GM23248 (cell line): Measurements from ENCODE around the gene RAD51B. TPM values are rescaled to one million over a fixed set of nuclear protein-coding genes. Genes with fewer than 3 reads are reported as not detected.
A peak's percentile ranks its signal among the peaks of the same experiment; 100 is the strongest.
"Not testable (repeated sequence)": the region's sequence is repeated elsewhere in the genome, so short reads cannot be mapped to it uniquely, and the experiment has no call there.

Experiments used
- DNase-seq: peaks from one replicate; pipeline ENCODE4 v3.0.0-alpha.2; 2015
- H2AFZ ChIP-seq: fragments of 200-600 bp; sonication (generic); 2 replicates; pipeline ENCODE4 v1.6.1; 2016; ENCODE audit warnings: antibody characterized with exemption
- H3F3A ChIP-seq: fragments of 200-600 bp; sonication (generic); 2 replicates; pipeline ENCODE4 v1.6.1; 2016; ENCODE audit warnings: mild to moderate bottlenecking, antibody characterized with exemption, mixed run types; ENCODE audit not compliant: insufficient read depth
- H3K27ac ChIP-seq: fragments of 200-600 bp; sonication (generic); 2 replicates; pipeline ENCODE4 v1.5.1; 2016; ENCODE audit warnings: mild to moderate bottlenecking
- H3K27me3 ChIP-seq: fragments of 200-600 bp; sonication (generic); replicated peaks from 2 replicates; pipeline ENCODE4 v1.6.1; 2016; ENCODE audit warnings: mild to moderate bottlenecking; ENCODE audit not compliant: insufficient read depth
- H3K36me3 ChIP-seq: fragments of 200-600 bp; sonication (generic); 2 replicates; pipeline ENCODE4 v1.6.1; 2016; ENCODE audit warnings: low read depth, mild to moderate bottlenecking
- H3K4me1 ChIP-seq: fragments of 200-600 bp; sonication (generic); 2 replicates; pipeline ENCODE4 v1.6.1; 2016; ENCODE audit warnings: mild to moderate bottlenecking; ENCODE audit not compliant: insufficient read depth
- H3K4me2 ChIP-seq: fragments of 200-600 bp; sonication (generic); one replicate; pipeline ENCODE4 v1.6.1; 2016; ENCODE audit warnings: mild to moderate bottlenecking; ENCODE audit not compliant: unreplicated experiment
- H3K4me3 ChIP-seq: fragments of 200-600 bp; sonication (generic); 2 replicates; pipeline ENCODE4 v1.5.1; 2016; ENCODE audit warnings: mild to moderate bottlenecking
- H3K79me2 ChIP-seq: fragments of 200-600 bp; sonication (generic); 2 replicates; pipeline ENCODE4 v1.6.1; 2016; ENCODE audit warnings: mild to moderate bottlenecking; ENCODE audit not compliant: insufficient read depth
- H3K9ac ChIP-seq: fragments of 200-600 bp; sonication (generic); 2 replicates; pipeline ENCODE4 v1.6.1; 2016; ENCODE audit warnings: mild to moderate bottlenecking
- H3K9me2 ChIP-seq: fragments of 200-600 bp; sonication (generic); 2 replicates; pipeline ENCODE4 v1.6.1; 2016; ENCODE audit warnings: mixed run types, mild to moderate bottlenecking, moderate library complexity; ENCODE audit not compliant: insufficient read depth
- H3K9me3 ChIP-seq: fragments of 200-600 bp; sonication (generic); one replicate; pipeline ENCODE4 v1.6.1; 2017; ENCODE audit warnings: low read depth
- H4K20me1 ChIP-seq: fragments of 200-600 bp; sonication (generic); 2 replicates; pipeline ENCODE4 v1.6.0; 2016; ENCODE audit not compliant: insufficient read depth
- EZH2 ChIP-seq: fragments of 200-600 bp; sonication (generic); IDR thresholded peaks from 2 replicates; pipeline ENCODE4 v1.6.1; 2018; ENCODE audit warnings: antibody characterized with exemption, mild to moderate bottlenecking; ENCODE audit not compliant: insufficient read depth, poor library complexity, severe bottlenecking
- EZH2phosphoT487 ChIP-seq: fragments of 200-600 bp; sonication (generic); IDR thresholded peaks from 2 replicates; pipeline ENCODE4 v1.6.1; 2018; ENCODE audit warnings: antibody characterized with exemption, moderate library complexity, mild to moderate bottlenecking, low read depth; ENCODE audit not compliant: insufficient read depth
- WGBS, 2 experiments: methylation state at CpG; one replicate each; pipeline ENCODE4 v1.1.6; 2015 to 2017; ENCODE audit warnings: low lambda C conversion rate in 2 of 2, low coverage in 1 of 2; ENCODE audit errors: missing lambda C conversion rate in 2 of 2; 5-methylcytosine and 5-hydroxymethylcytosine counted together
- in situ Hi-C: fragments of 300-500 bp; cut with MboI; formaldehyde crosslinking; loops from 2 replicates; pipeline ENCODE4 v1.15.0; 2020
- polyA plus RNA-seq: library from polyadenylated mRNA; unstranded; fragments of >200 nt; fragmentation: Nextera tagmentation; extraction: Ambion mirVana; gene quantifications from 2 replicates; pipeline ENCODE4 v1.2.1, GENCODE V29; 2016
- total RNA-seq: library from RNA; depleted of rRNA; stranded (reverse); fragments of >200 nt; shearing (Covaris generic); gene quantifications from 2 replicates; pipeline ENCODE4 v1.2.3, GENCODE V29; 2014

RAD51B gene
- total and polyA plus RNA-seq, 2 experiments from 2014 or later = 4.0 to 8.8 TPM

GRCh38 chr14:68284834-68285233 lies 465.3 kb downstream of the RAD51B start:
- TF ChIP-seq EZH2phosphoT487 = no peak
- no peak for TF ChIP-seq EZH2
- no peak overlapping the region for H3K9ac ChIP-seq
- H3K4me1 ChIP-seq = peaks cover 14% of the 10 kb centered on the region; the same call in 1 of the 2 replicates
- no peaks in the 10 kb centered on the region for H3K9me2 ChIP-seq
- no peaks in the 10 kb centered on the region for H3K27me3 ChIP-seq
- no peak overlapping the region for H3K27ac ChIP-seq
- WGBS, 2 experiments = 74 to 78% methylated on average over 6 of the region's 6 CpGs
- no peaks in the 10 kb centered on the region for H3K79me2 ChIP-seq
- H3K4me3 ChIP-seq = no peak overlapping the region
- in situ Hi-C loops = no loop called here
- H2AFZ ChIP-seq = no peak overlapping the region
- no peaks in the 10 kb centered on the region for H3K9me3 ChIP-seq
- DNase-seq = no peak
- no peaks in the 10 kb centered on the region for H3K36me3 ChIP-seq
- no peaks in the 10 kb centered on the region; the same call in 1 of the 2 replicates for H3F3A ChIP-seq
- no peak overlapping the region for H3K4me2 ChIP-seq
- H4K20me1 ChIP-seq = no peaks in the 10 kb centered on the region

GRCh38 chr14:68285421-68286179 lies 466.0 kb downstream of the RAD51B start:
- H3K9me2 ChIP-seq = no peaks in the 10 kb centered on the region
- TF ChIP-seq EZH2phosphoT487 (no peak), EZH2 (no peak)
- H3K4me3 ChIP-seq = no peak overlapping the region
- H4K20me1 ChIP-seq = no peaks in the 10 kb centered on the region
- in situ Hi-C loops = no loop called here
- H3K27me3 ChIP-seq = no peaks in the 10 kb centered on the region
- no peaks in the 10 kb centered on the region for H3K36me3 ChIP-seq
- no peak overlapping the region for H2AFZ ChIP-seq
- H3K4me2 ChIP-seq = no peak overlapping the region
- H3K4me1 ChIP-seq = peaks cover 14% of the 10 kb centered on the region; the same call in 1 of the 2 replicates
- H3K9ac ChIP-seq = no peak overlapping the region
- DNase-seq = peak; percentile 23
- no peaks in the 10 kb centered on the region for H3K9me3 ChIP-seq
- no peaks in the 10 kb centered on the region; the same call in 1 of the 2 replicates for H3F3A ChIP-seq
- 63 to 68% methylated on average over 11 of the region's 11 CpGs for WGBS, 2 experiments
- no peak overlapping the region for H3K27ac ChIP-seq
- H3K79me2 ChIP-seq = no peaks in the 10 kb centered on the region

GRCh38 chr14:68286667-68287066 lies 467.1 kb downstream of the RAD51B start:
- Histone ChIP-seq H3K4me3 (no peak overlapping the region), H3K27ac (no peak overlapping the region), H3K36me3 (no peaks in the 10 kb centered on the region), H3K27me3 (no peaks in the 10 kb centered on the region), H3F3A (no peaks in the 10 kb centered on the region; the same call in 1 of the 2 replicates), H2AFZ (no peak overlapping the region), H4K20me1 (no peaks in the 10 kb centered on the region), H3K9me2 (no peaks in the 10 kb centered on the region), H3K4me1 (peaks cover 14% of the 10 kb centered on the region; the same call in 1 of the 2 replicates), H3K9me3 (no peaks in the 10 kb centered on the region), H3K9ac (no peak overlapping the region), H3K79me2 (no peaks in the 10 kb centered on the region), H3K4me2 (no peak overlapping the region)
- in situ Hi-C loops = no loop called here
- peak; percentile 15 for DNase-seq
- TF ChIP-seq EZH2 (no peak), EZH2phosphoT487 (no peak)

GRCh38 chr14:68289452-68289851 lies 469.9 kb downstream of the RAD51B start:
- H3K4me3 ChIP-seq, H3K27me3 ChIP-seq, H3K9me3 ChIP-seq, H3K9me2 ChIP-seq, H3F3A ChIP-seq, in situ Hi-C loops, H3K4me2 ChIP-seq, H3K36me3 ChIP-seq, H2AFZ ChIP-seq, H4K20me1 ChIP-seq, DNase-seq, H3K27ac ChIP-seq, H3K9ac ChIP-seq, H3K79me2 ChIP-seq: not testable (repeated sequence)
- H3K4me1 ChIP-seq = peaks cover 17% of the 10 kb centered on the region; the same call in 1 of the 2 replicates
- whole genome bisulfite sequencing, 2 experiments = 92 to 96% methylated on average over 3 of the region's 3 CpGs

- Histone ChIP-seq H3K4me3 (no peak overlapping the region), H3K79me2 (no peaks in the 10 kb centered on the region), H3K27ac (no peak overlapping the region), H3K36me3 (no peaks in the 10 kb centered on the region), H3K9ac (no peak overlapping the region), H2AFZ (no peak overlapping the region), H3K4me1 (0 out of 2 replicates have a peak, but pooled peaks cover 6% of the 10 kb centered on the region), H3K27me3 (no peaks in the 10 kb centered on the region), H3K9me2 (no peaks in the 10 kb centered on the region), H4K20me1 (no peaks in the 10 kb centered on the region), H3K4me2 (no peak overlapping the region), H3K9me3 (no peaks in the 10 kb centered on the region), H3F3A (no peaks in the 10 kb centered on the region)
- no peak for DNase-seq
- in situ Hi-C loops = no loop called here
- WGBS, 2 experiments = 82 to 92% methylated on average over 2 of the region's 2 CpGs
- no peak for TF ChIP-seq EZH2
- TF ChIP-seq EZH2phosphoT487 = no peak
These were observed 472.2 kb downstream of the RAD51B start for GRCh38 chr14:68291820-68292219.
